Myocyte (in vitro differentiated cells): ENCODE measurements around the gene ZNF740. TPM values are rescaled to one million over a fixed set of nuclear protein-coding genes. Genes with fewer than 3 reads are reported as not detected.
A peak's percentile ranks its signal among the peaks of the same experiment; 100 is the strongest.

ENCODE experiments used
- DNase-seq: peaks from one replicate; pipeline ENCODE4 v3.0.0-alpha.2; 2012; ENCODE audit warnings: low read depth
- total RNA-seq: library from RNA; depleted of rRNA; stranded (reverse); fragments of >200 nt; gene quantifications from 2 replicates; pipeline ENCODE4 v1.2.3, GENCODE V29; 2014

ZNF740 gene
- total RNA-seq, 1 donor from 2014 or later = 9.2 TPM

- DNase-seq = no peak
These were observed 32.4 kb downstream of the ZNF740 start for GRCh38 chr12:53212931-53213330.

- DNase-seq = peak; percentile 75
These were observed 32.8 kb downstream of the ZNF740 start for GRCh38 chr12:53213348-53213747.

- no peak for DNase-seq
These were observed 33.7 kb downstream of the ZNF740 start for GRCh38 chr12:53214221-53214620.

GRCh38 chr12:53214687-53215455 lies 34.3 kb downstream of the ZNF740 start:
- no peak for DNase-seq

GRCh38 chr12:53215497-53215896 lies 35.0 kb downstream of the ZNF740 start:
- no peak for DNase-seq

- DNase-seq = no peak
These were observed 36.8 kb downstream of the ZNF740 start for GRCh38 chr12:53217051-53217930.

- no peak for DNase-seq
These were observed 37.4 kb downstream of the ZNF740 start for GRCh38 chr12:53217931-53218307.

- no peak for DNase-seq
These were observed 38.2 kb downstream of the ZNF740 start for GRCh38 chr12:53218551-53219291.

- peak; percentile 75 for DNase-seq
These were observed 38.9 kb downstream of the ZNF740 start for GRCh38 chr12:53219292-53219955.

- peak; percentile 50 for DNase-seq
These were observed 39.6 kb downstream of the ZNF740 start for GRCh38 chr12:53219956-53220693.

- peak; percentile 88 for DNase-seq
These were observed 40.2 kb downstream of the ZNF740 start for GRCh38 chr12:53220694-53221202.

GRCh38 chr12:53221203-53222080 lies 40.9 kb downstream of the ZNF740 start:
- peak; percentile 78 for DNase-seq

- DNase-seq = peak; percentile 9
These were observed 41.7 kb downstream of the ZNF740 start for GRCh38 chr12:53222170-53222721.

GRCh38 chr12:53222806-53223261 lies 42.3 kb downstream of the ZNF740 start:
- DNase-seq = no peak

GRCh38 chr12:53223389-53224060 lies 43.0 kb downstream of the ZNF740 start:
- no peak for DNase-seq

- DNase-seq = no peak
These were observed 43.8 kb downstream of the ZNF740 start for GRCh38 chr12:53224061-53224896.
